Activated naive CD4-positive, alpha-beta T cell treated with anti-CD3 and anti-CD28 coated beads, Interleukin-2, amount 50 U/mL, for 24 hours (primary cell): ENCODE measurements around the gene RNF113A.
"Not testable (repeated sequence)": the region's sequence is repeated elsewhere in the genome, so short reads cannot be mapped to it uniquely, and the experiment has no call there.

Experiments used
- H3K27ac Mint-ChIP-seq: one replicate; pipeline ENCODE4 v1.8.0; 2021; ENCODE audit warnings: mild to moderate bottlenecking, mixed read lengths
- H3K27me3 Mint-ChIP-seq: one replicate; pipeline ENCODE4 v1.8.0; 2021; ENCODE audit warnings: mixed read lengths
- H3K36me3 Mint-ChIP-seq: one replicate; pipeline ENCODE4 v1.8.0; 2021; ENCODE audit warnings: mixed read lengths
- H3K4me1 Mint-ChIP-seq: one replicate; pipeline ENCODE4 v1.8.0; 2021; ENCODE audit warnings: mixed read lengths
- H3K4me3 Mint-ChIP-seq: one replicate; pipeline ENCODE4 v1.8.0; 2021; ENCODE audit warnings: mild to moderate bottlenecking, mixed read lengths
- H3K9me3 Mint-ChIP-seq: one replicate; pipeline ENCODE4 v1.8.0; 2021; ENCODE audit warnings: mixed read lengths

Gene RNF113A

DNA sequence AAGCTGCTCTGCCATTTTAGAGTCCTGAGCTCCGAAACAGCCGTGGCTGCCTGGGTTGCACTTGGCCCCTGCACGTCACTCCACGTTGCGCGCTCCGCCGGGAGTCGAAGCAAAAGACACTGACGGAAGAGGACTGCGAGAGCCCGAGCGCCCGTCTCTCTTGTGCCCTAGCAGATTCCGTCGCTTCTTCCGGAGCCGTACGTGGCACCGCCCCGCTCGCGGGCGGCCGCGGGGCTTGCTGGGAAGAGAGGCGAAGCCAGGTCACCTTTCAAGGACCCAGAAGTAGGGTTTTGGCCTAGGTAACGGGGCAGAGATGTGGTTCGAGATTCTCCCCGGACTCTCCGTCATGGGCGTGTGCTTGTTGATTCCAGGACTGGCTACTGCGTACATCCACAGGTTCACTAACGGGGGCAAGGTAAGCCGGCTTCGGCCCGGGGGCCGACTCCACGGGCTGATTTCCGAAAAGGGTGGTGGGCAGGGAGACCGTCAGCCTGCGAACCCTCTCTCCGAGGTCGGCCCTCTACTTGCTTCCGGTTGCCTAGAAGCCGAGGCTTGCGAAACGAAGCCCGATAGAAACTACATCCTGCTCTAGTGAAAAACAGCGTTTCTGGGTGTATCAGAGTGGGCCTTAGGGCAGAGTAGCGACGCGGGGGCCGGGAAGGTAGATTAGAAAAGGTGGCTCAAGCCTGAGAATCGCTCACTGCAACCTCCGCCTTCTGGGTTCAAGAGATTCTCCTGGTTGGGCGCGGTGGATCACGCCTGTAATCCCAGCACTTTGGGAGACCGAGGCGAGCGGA, at the start of gene RNF113A, which contains the start of gene NDUFA1:
TSS of gene RNF113A (minus strand) at position 135 of the 797 bp plus-strand sequence. CDS start at position 15, 120 bp downstream.
TSS of gene NDUFA1 (plus strand) at position 234 of the 797 bp plus-strand sequence. CDS start at position 314, 80 bp downstream.
- Mint-ChIP-seq H3K27ac (peak within 1 kb of the TSS; percentile 99), H3K4me1 (peaks cover 6% of the 10 kb centered on the region), H3K27me3 (no peaks in the 10 kb centered on the region), H3K4me3 (peak within 1 kb of the TSS; percentile 99), H3K9me3 (no peaks in the 10 kb centered on the region), H3K36me3 (peaks cover 7% of the 10 kb centered on the region)

DNA sequence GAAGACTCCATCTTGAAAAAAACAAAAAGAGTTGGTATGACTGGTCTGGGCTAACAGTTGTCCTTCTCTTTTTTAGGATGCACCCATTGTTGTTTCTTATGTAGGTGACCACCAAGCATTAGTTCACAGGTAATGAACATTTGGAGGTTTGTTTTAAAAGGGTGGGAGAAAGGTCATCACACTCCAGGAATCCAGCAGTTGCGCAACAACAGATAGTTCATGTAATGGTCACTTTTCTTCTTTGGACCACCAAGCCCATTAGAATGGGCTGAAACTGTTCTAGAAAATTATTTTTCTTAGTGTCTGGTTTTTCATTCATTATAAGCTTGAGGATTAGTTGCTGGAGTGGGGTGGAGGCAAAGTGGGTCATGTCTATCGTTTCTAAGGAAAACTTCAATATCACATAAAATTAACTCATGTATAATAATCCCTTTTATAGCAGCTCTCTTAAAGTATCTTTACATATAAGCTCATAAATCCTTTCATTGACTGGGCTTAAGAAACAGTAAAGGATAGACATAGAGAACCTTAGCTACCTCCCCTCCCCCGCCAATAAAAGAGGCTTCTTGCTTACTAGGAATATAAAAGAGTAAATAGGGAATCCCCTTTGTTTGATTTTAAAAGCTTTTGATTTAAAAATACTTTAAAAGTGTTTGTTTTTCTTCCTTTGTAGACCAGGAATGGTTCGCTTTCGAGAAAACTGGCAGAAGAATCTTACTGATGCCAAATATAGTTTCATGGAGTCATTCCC, 48.5 kb upstream of the RNF113A start:
- H3K9me3 Mint-ChIP-seq: no peaks in the 10 kb centered on the region
- peaks cover under 1% of the 10 kb centered on the region for H3K36me3 Mint-ChIP-seq
- no peak overlapping the region for H3K27ac Mint-ChIP-seq
- H3K4me1 Mint-ChIP-seq: no peaks in the 10 kb centered on the region
- no peaks in the 10 kb centered on the region for H3K27me3 Mint-ChIP-seq
- no peak overlapping the region for H3K4me3 Mint-ChIP-seq

DNA sequence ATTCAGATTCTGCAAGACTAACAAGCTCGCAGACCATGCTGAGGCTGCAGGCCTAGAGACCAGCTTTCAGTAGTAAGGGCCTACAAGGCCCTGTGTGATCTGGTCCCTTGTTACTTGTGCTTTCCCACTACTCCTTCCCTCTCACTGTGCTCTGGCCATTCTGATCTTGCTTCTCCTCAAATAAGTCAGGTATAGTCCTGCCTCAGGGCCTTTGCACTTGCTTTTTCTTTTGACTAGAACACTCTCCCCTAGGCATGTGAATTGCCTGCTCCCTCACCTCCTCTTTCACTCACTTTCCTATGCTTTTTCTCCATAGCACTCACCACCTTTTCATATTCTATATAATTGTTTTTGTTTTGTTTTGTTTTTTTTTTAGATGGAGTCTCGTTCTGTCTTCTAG, 46.3 kb upstream of the RNF113A start:
- H3K27ac Mint-ChIP-seq: no peak overlapping the region
- H3K9me3 Mint-ChIP-seq: no peaks in the 10 kb centered on the region
- no peaks in the 10 kb centered on the region for H3K4me1 Mint-ChIP-seq
- no peaks in the 10 kb centered on the region for H3K27me3 Mint-ChIP-seq
- H3K36me3 Mint-ChIP-seq: no peaks in the 10 kb centered on the region
- no peak overlapping the region for H3K4me3 Mint-ChIP-seq

DNA sequence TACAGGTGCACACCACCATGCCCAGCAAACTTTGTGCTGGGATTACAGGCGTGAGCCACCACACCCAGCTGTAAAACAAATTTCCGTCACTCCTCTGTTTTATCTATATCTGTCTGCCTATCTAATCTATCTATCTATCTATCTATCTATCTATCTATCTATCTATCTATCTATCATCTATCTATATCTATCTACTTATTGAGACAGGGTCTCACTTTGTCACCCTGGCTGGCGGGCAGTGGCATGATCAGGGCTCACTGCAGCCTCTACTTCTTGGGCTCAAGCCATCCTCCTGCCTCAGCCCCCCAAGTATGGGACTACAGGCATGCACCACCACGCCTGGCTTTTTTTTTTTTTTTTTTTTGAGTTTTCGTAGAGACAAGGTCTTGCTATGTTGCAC, 44.8 kb upstream of the RNF113A start:
- Mint-ChIP-seq H3K27me3 (no peaks in the 10 kb centered on the region), H3K36me3 (no peaks in the 10 kb centered on the region), H3K4me1 (no peaks in the 10 kb centered on the region), H3K27ac (no peak overlapping the region), H3K4me3 (no peak overlapping the region), H3K9me3 (no peaks in the 10 kb centered on the region)

DNA sequence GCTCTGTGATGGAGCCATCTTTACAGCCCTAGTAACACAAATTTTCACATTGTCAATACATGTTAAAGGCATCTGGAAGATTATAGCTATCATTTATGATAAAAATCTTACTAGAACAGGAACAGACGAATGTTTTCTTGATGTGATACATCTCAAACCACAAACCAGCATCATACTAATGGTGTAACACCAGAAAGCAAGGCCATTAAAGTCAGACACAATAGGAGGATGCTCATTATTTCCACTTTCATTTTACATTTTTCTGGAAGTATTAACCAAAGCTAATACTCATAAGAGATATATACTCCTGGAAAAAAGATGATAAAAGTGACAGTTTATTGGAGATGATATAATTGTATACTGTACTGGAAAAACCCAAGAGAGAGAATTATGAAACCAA, 29.4 kb upstream of the RNF113A start:
- Mint-ChIP-seq H3K27ac (no peak overlapping the region), H3K9me3 (no peaks in the 10 kb centered on the region), H3K4me3 (no peak overlapping the region), H3K27me3 (no peaks in the 10 kb centered on the region), H3K4me1 (peaks cover 3% of the 10 kb centered on the region), H3K36me3 (no peaks in the 10 kb centered on the region)

DNA sequence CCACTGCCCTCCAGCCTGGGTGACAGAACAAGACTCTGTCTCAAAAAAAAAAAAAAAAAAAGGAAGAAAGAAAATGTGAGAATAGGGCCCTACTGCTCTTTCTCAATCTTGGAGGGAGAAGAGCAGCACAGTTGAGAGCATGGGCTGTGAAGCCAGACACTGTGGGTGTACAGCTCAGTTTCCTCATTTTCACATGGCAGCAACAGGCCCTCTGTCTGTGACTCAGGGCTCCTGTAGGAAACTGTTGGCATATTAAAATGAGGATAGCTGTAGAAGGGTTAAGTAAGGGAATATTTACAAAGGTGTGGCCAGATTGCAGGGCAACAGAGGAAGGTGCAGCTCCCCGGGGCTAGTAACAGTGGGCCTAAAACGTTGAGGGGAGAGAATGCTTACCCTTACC, 27.6 kb upstream of the RNF113A start:
- H3K27me3 Mint-ChIP-seq: no peaks in the 10 kb centered on the region
- peaks cover 3% of the 10 kb centered on the region for H3K4me1 Mint-ChIP-seq
- no peaks in the 10 kb centered on the region for H3K36me3 Mint-ChIP-seq
- no peaks in the 10 kb centered on the region for H3K9me3 Mint-ChIP-seq
- H3K4me3 Mint-ChIP-seq: no peak overlapping the region
- no peak overlapping the region for H3K27ac Mint-ChIP-seq

DNA sequence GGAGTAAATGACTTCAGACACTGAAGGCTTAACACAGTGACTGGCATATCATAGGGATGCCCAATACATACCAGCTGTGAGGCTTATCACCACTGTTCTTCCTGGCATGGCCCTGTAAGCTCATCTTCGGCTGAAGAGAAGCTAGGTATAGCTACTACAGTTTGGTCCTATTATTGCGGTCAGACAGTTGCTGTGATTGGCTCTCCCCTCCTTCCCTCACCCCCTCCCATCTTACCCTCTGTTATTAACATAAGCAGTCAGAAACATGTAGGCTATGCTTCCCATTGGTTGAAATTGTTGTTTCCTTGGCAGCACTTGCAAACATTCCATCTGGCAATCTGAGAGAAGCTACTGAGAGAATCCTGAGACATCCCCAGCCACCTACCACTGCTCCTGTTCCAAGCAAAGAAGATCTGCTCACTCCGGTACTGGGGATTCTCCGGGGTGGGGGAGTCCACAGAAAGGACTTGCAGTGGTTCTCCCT, 24.4 kb upstream of the RNF113A start, which contains the start of gene AKAP14:
TSS of gene AKAP14 (plus strand) at position 51 of the 484 bp plus-strand sequence. CDS start 7,331 bp downstream, outside the sequence.
- peaks cover 2% of the 10 kb centered on the region for H3K4me1 Mint-ChIP-seq
- no peaks in the 10 kb centered on the region for H3K27me3 Mint-ChIP-seq
- no peak within 1 kb of the TSS for H3K4me3 Mint-ChIP-seq
- H3K36me3 Mint-ChIP-seq: no peaks in the 10 kb centered on the region
- no peak within 1 kb of the TSS for H3K27ac Mint-ChIP-seq
- H3K9me3 Mint-ChIP-seq: no peaks in the 10 kb centered on the region

DNA sequence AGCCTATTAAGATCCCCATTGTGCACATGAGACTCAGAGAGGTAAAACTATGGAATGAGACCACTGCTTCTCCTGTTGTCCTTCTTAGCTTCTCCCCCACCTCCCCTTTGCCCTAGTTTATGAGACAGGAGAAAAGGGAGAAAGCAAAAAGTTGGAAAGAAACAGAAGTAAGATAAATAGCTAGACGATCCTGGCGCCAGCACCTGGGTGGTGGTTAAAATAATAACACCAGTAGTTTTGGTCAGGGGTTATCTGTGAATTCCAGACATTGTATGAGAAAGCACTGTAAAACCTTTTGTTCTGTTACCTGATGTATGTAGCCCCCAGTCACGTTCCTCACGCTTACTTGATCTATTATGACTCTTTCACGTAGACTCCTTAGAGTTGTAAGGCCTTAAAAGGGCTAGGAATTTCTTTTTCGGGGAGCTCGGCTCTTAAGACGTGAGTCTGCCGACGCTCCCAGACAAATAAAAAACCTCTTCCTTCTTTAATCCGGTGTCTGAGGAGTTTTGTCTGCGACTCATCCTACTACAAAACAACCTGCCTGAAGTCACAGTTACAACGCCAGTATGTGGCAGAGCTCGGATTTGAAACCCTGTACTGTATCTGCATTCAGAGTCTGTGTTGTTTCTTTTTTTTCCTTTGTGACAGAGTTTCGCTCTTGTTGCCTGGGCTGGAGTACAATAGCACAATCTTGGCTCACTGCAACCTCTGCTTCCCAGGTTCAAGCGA, 20.6 kb upstream of the RNF113A start:
- H3K27me3 Mint-ChIP-seq, H3K9me3 Mint-ChIP-seq, H3K4me3 Mint-ChIP-seq, H3K4me1 Mint-ChIP-seq, H3K27ac Mint-ChIP-seq, H3K36me3 Mint-ChIP-seq: not testable (repeated sequence)

DNA sequence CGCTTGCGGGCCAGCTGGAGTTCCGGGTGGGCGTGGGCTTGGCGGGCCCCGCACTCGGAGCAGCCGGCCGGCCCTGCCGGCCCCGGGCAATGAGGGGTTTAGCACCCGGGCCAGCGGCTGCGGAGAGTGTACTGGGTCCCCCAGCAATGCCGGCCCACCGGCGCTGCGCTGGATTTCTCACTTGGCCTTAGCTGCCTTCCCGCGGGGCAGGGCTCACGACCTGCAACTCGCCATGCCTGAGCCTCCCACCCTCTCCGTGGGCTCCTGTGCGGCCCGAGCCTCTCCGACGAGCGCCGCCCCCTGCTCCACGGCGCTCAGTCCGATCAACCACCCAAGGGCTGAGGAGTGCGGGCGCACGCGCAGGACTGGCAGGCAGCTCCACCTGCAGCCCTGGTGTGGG, 19.1 kb upstream of the RNF113A start:
- H3K4me3 Mint-ChIP-seq, H3K4me1 Mint-ChIP-seq, H3K9me3 Mint-ChIP-seq, H3K27me3 Mint-ChIP-seq, H3K27ac Mint-ChIP-seq, H3K36me3 Mint-ChIP-seq: not testable (repeated sequence)

DNA sequence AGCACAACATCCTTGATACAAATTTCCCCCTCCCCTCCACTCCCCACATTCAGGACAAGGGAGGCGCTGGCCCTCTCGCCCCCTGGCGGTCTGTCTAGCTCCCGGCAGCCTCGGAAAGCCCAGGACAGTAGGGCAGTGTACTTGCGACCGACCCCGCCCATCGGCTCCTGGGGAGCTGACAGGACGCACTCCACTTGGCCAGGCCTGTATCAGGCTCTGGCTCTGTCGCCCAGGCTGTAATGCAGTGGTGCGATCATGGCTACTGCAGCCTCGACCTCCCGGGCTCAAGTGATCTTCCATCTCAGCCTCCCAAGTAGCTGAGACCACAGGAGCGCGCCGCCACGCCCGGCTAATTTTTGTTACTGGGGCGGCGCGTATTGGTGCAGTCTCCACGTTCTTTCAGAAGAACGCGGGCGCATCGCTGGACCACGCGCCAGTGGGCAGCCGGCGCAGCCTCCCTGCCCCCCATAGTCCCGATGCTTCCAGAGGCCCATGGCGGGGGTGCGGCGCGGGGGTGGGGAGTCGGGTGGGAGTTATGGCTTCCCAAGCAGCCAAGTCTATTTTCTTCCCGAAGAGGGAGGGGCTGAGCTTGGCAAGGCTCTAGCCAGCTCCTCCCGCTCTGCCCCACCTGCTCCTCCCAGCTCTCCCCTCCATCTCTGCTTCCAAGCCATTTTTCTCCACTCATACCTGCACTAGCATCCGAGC, 16.3 kb upstream of the RNF113A start:
- Mint-ChIP-seq H3K4me1 (peaks cover 6% of the 10 kb centered on the region), H3K27ac (no peak overlapping the region), H3K9me3 (no peaks in the 10 kb centered on the region), H3K4me3 (peak overlapping the region; percentile 36), H3K36me3 (no peaks in the 10 kb centered on the region), H3K27me3 (no peaks in the 10 kb centered on the region)

DNA sequence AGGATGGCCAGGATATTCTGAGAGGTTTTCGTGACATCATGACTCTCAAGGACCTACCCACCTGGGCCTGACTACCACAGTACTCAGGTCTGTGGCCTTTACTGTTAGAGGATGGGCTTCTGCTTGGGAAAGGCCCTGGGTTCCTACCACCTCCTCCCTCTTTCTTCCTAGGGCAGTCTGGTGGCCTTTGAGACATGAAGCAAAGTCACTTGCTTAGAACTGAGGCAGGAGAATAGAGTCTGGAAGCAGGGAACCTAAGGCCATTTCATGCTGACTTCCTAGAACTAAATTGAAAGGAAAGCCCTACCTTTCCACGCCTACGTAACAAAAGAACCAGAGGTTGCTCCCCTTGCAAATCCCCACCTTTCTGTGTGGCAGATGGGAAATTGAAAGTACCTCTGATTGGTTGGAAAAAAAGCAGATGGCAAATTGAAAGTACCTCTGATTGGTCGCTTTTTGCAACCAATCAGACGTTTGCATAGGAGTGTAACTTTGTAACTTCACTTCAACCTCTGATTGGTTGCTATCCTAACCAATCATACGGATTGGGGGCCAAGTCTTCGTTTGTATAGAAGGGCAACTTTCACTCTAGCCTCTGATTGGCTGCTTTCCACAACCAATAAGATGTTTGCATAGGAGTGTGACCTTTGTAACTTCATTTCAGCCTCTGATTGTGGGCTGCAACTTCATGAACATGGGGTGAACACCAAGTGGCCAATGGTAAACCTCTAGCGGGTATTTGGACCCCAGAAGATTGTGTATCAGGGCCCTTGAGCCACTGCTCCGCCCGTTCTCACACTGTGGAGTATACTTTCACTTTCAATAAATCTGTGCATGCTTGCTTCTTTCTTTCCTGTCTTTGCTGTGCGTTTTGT, 14.3 kb upstream of the RNF113A start:
- H3K27me3 Mint-ChIP-seq: no peaks in the 10 kb centered on the region
- no peaks in the 10 kb centered on the region for H3K36me3 Mint-ChIP-seq
- peaks cover 6% of the 10 kb centered on the region for H3K4me1 Mint-ChIP-seq
- peak overlapping the region; percentile 62 for H3K4me3 Mint-ChIP-seq
- H3K9me3 Mint-ChIP-seq: no peaks in the 10 kb centered on the region
- H3K27ac Mint-ChIP-seq: no peak overlapping the region

DNA sequence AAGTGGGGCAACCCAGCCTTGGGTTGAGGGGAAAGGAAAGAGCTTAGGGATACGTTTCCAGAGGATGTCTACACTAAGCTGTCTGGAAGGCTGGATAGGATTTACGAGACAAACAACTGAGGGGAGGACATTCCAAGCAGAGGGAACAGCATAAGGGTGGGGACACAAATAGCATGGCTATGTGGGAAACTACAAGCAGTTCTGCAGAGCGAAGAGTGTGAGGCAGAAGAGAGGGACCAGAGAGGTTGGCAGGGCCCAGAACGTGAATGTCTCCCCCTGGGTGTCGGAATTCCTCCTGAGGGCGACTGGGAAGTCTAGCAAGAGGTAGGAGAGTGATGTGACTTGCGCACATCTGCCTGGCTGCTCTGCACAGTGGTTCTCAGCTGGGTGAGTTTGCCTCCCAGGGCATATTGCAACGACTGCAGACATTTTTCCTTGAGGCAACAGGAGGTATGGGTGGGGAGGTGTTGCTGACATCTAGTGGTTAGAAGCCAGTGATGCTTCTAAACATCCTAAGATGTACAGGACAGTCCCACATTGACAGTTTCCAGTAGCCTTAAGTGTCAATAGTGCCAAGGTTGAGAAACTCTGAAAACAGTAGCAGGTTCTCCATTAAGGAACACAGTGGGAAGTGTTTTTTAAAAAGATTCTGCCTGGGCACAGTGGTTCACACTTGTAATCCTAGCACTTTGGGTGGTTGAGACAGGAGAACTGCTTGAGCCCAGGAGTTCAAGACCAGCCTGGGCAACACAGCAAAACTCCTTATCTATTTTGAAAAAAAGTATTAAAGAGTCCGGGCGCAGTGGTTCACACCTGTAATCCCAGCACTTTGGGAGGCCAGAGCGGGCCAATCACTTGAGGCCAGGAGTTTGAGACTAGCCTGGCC, 9.3 kb upstream of the RNF113A start:
- Mint-ChIP-seq H3K27me3 (no peaks in the 10 kb centered on the region), H3K9me3 (no peaks in the 10 kb centered on the region), H3K36me3 (no peaks in the 10 kb centered on the region), H3K4me3 (no peak overlapping the region), H3K4me1 (peaks cover 10% of the 10 kb centered on the region), H3K27ac (no peak overlapping the region)

DNA sequence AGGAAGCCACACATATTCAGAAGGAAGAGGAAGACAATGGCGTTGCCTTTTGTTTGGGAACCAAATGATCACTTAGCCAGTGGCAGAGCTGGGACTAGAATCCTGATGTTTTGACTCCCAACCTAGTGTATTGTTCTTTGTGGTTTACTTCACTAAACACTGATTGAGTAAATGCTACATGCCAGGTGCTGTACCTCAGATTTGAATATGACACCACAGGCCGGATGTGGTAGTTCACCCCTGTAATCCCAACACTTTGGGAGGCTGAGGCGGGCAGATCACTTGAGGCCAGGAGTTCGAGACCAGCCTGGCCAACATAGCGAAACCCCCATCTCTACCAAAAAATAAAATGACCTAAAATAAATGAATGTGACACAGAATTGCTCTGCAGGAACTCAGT, 8.5 kb upstream of the RNF113A start:
- Mint-ChIP-seq H3K27ac (peak overlapping the region; percentile 55), H3K4me3 (no peak overlapping the region), H3K27me3 (no peaks in the 10 kb centered on the region), H3K36me3 (no peaks in the 10 kb centered on the region), H3K9me3 (no peaks in the 10 kb centered on the region), H3K4me1 (peaks cover 10% of the 10 kb centered on the region)
